Right lobe of liver (tissue), 6 donors: Measurements from ENCODE around the gene CARS1. TPM values are rescaled to one million over a fixed set of nuclear protein-coding genes. Genes with fewer than 3 reads are reported as not detected.

ENCODE experiments used
- ATAC-seq, 4 donors: fragments of 200-7000 bp; cut with Tn5 transposase; one replicate each; pipeline ENCODE4 v1.9.1; 2020; ENCODE audit warnings: mild to moderate bottlenecking in 4 of 4, moderate library complexity in 4 of 4
- DNase-seq, 3 donors: peaks; one replicate each; pipeline ENCODE4 v3.0.0-alpha.2; 2020
- H3K27ac ChIP-seq, 3 donors: fragments of 200-600 bp; one replicate each; pipeline ENCODE4 v1.8.0; 2022
- H3K27me3 ChIP-seq, 2 donors: fragments of 200-600 bp; one replicate each; pipeline ENCODE4 v1.8.0; 2022
- H3K36me3 ChIP-seq, 4 donors: fragments of 200-600 bp; sonication (generic) in 1 of 4; one replicate each; pipeline versions ENCODE4 v1.5.1 to v1.8.0; 2017 to 2022; ENCODE audit warnings: control low read depth in 1 of 4
- H3K4me1 ChIP-seq, 4 donors: fragments of 200-600 bp; sonication (generic) in 1 of 4; one replicate each; pipeline versions ENCODE4 v1.5.1 to v1.8.0; 2017 to 2022; ENCODE audit warnings: control low read depth in 1 of 4
- H3K4me3 ChIP-seq, 3 donors: fragments of 200-600 bp; one replicate each; pipeline ENCODE4 v1.8.0; 2022
- H3K9me3 ChIP-seq, 4 donors: fragments of 200-600 bp; sonication (generic) in 1 of 4; one replicate each; pipeline versions ENCODE4 v1.5.1 to v1.8.0; 2017 to 2022; ENCODE audit warnings: control low read depth in 1 of 4
- CTCF ChIP-seq, 4 donors: fragments of 200-600 bp in 3 of 4; fragments of 450-650 bp in 1 of 4; IDR thresholded peaks; one replicate each; pipeline versions ENCODE4 v1.5.1 to v1.8.0; 2016 to 2022; ENCODE audit warnings: antibody characterized with exemption in 4 of 4, mild to moderate bottlenecking in 2 of 4
- POLR2A ChIP-seq: fragments of 450-650 bp; IDR thresholded peaks from one replicate; pipeline ENCODE4 v1.6.1; 2017; ENCODE audit warnings: antibody characterized with exemption, mild to moderate bottlenecking
- WGBS: methylation state at CpG from one replicate; pipeline ENCODE4 v1.1.6; 2018; ENCODE audit warnings: low coverage, low lambda C conversion rate; ENCODE audit not compliant: insufficient coverage; ENCODE audit errors: missing lambda C conversion rate; 5-methylcytosine and 5-hydroxymethylcytosine counted together
- intact Hi-C, 2 donors: fragments of 100-400 bp; cut with DNase I; formaldehyde crosslinking; loops; one replicate each; pipeline versions ENCODE4 v1.11.2 to v1.14.1; 2022
- total RNA-seq, 6 experiments: library from RNA; depleted of rRNA in 2 of 6; stranded (reverse); fragments of >200 nt in 2 of 6; fragmentation: NEBNext Ultra II Directional in 3 of 6; extraction: Animal tissue kit (Norgen Biotek cat#: 25700) in 3 of 6; gene quantifications; one replicate each; pipeline versions ENCODE4 v1.1.0 to v1.2.4, GENCODE V29; 2016 to 2023
- donor health status: DM: no; HTN: yes; CAD: no.
- donor health status: DM: no; HTN: no; CAD: no.
- donor health status: DM: no; HTN: no; CAD: no.
- donor health status: DM: no; HTN: yes; CAD: no.
- donor health status: DM: no; HTN: yes; CAD: no.

The CARS1 gene
- total RNA-seq, 6 experiments from 2014 or later = 17.3 to 44.7 (median 22.7) TPM

- DNase-seq = peak in 1 of 3 donors; percentile 44
- ATAC-seq = no peak
- H3K36me3 ChIP-seq = no peaks in the 10 kb centered on the region
- no peak overlapping the region for H3K4me3 ChIP-seq
- WGBS = 66% methylated on average over 4 of the region's 22 CpGs
- intact Hi-C loops = loop anchor here in 1 of 2 donors (10.0 kb wide), 1 partner anchor 121 kb away; no protein-coding TSS in a partner anchor
- no peaks in the 10 kb centered on the region for H3K9me3 ChIP-seq
- TF ChIP-seq CTCF (IDR thresholded peaks at IDR 0.05) (no peak), POLR2A (no peak)
- no peaks in the 10 kb centered on the region for H3K27me3 ChIP-seq
- H3K4me1 ChIP-seq = no peaks in the 10 kb centered on the region
- H3K27ac ChIP-seq = no peak overlapping the region
Measured at GRCh38 chr11:3104051-3104714, 47.0 kb upstream of the CARS1 start.

- no peaks in the 10 kb centered on the region for H3K36me3 ChIP-seq
- H3K27me3 ChIP-seq = no peaks in the 10 kb centered on the region
- DNase-seq (peak in 1 of 3 donors; percentile 45), ATAC-seq (no peak)
- H3K27ac ChIP-seq = no peak overlapping the region
- no peaks in the 10 kb centered on the region for H3K4me1 ChIP-seq
- H3K4me3 ChIP-seq = no peak overlapping the region
- H3K9me3 ChIP-seq = no peaks in the 10 kb centered on the region
- intact Hi-C loops = loop anchor here in 1 of 2 donors (10.0 kb wide), 1 partner anchor 122 kb away; no protein-coding TSS in a partner anchor
- no peak for TF ChIP-seq POLR2A
- TF ChIP-seq CTCF (IDR thresholded peaks at IDR 0.05) = no peak
- no CpG with 5 or more reads among the region's 11 CpGs for WGBS
Measured at GRCh38 chr11:3103076-3103475, 45.9 kb upstream of the CARS1 start.

- WGBS = 80% methylated on average over 1 of the region's 5 CpGs
- H3K4me3 ChIP-seq = no peak overlapping the region
- no peaks in the 10 kb centered on the region for H3K27me3 ChIP-seq
- no peak overlapping the region for H3K27ac ChIP-seq
- H3K4me1 ChIP-seq = no peaks in the 10 kb centered on the region
- intact Hi-C loops = loop anchor here in 1 of 2 donors (10.0 kb wide), 1 partner anchor 122 kb away; no protein-coding TSS in a partner anchor
- no peaks in the 10 kb centered on the region for H3K9me3 ChIP-seq
- H3K36me3 ChIP-seq = no peaks in the 10 kb centered on the region
- no peak for ATAC-seq
- TF ChIP-seq CTCF (IDR thresholded peaks at IDR 0.05) (no peak), POLR2A (no peak)
- DNase-seq = no peak
Measured at GRCh38 chr11:3102641-3102921, 45.4 kb upstream of the CARS1 start.

- ATAC-seq = no peak
- DNase-seq = no peak
- Histone ChIP-seq H3K4me1 (no peaks in the 10 kb centered on the region), H3K36me3 (no peaks in the 10 kb centered on the region), H3K27me3 (no peaks in the 10 kb centered on the region), H3K27ac (no peak overlapping the region), H3K4me3 (no peak overlapping the region), H3K9me3 (no peaks in the 10 kb centered on the region)
- TF ChIP-seq CTCF (IDR thresholded peaks at IDR 0.05) (no peak), POLR2A (no peak)
- intact Hi-C loops = loop anchor here in 1 of 2 donors (10.0 kb wide), 1 partner anchor 123 kb away; no protein-coding TSS in a partner anchor
- 80% methylated on average over 1 of the region's 20 CpGs for WGBS
Measured at GRCh38 chr11:3101921-3102640, 44.9 kb upstream of the CARS1 start.
